Left cardiac atrium (tissue), 4 donors: ENCODE measurements around the gene NDE1. TPM values are rescaled to one million over a fixed set of nuclear protein-coding genes. Genes with fewer than 3 reads are reported as not detected.

Experiments used
- ATAC-seq, 2 donors: fragments of 200-7000 bp; cut with Tn5 transposase; one replicate each; pipeline ENCODE4 v1.9.1; 2020; ENCODE audit warnings: mild to moderate bottlenecking in 2 of 2, moderate library complexity in 2 of 2
- DNase-seq: peaks from one replicate; pipeline ENCODE4 v3.0.0-alpha.2; 2020
- intact Hi-C, 2 donors: fragments of 100-400 bp; cut with DNase I; formaldehyde crosslinking; loops; one replicate each; pipeline versions ENCODE4 v1.14.1 to v1.15.1; 2022 to 2023
- total RNA-seq, 2 donors: library from RNA; stranded (reverse); fragmentation: NEBNext Ultra II Directional; extraction: Animal tissue kit (Norgen Biotek cat#: 25700); gene quantifications; one replicate each; pipeline ENCODE4 v1.2.1, GENCODE V29; 2021
- donor health status: DM: no; HTN: yes; CAD: no.
- donor health status: DM: no; HTN: yes; CAD: no; lungs with severe emphysema.
- donor health status: DM: yes; HTN: yes; CAD: no.
- donor health status: Dilated cardiomyopathy.

The NDE1 gene
- total RNA-seq, 2 donors from 2014 or later, result 17.8 to 19.8 TPM

- ATAC-seq (no peak), DNase-seq (no peak)
- intact Hi-C loops, result loop anchor here (10.0 kb wide), 2 partner anchors 51 to 421 kb away; no protein-coding TSS in a partner anchor
Observed at GRCh38 chr16:15773968-15774367, 123.9 kb downstream of the NDE1 start.

GRCh38 chr16:15775209-15775608 lies 125.2 kb downstream of the NDE1 start:
- ATAC-seq (no peak), DNase-seq (no peak)
- intact Hi-C loops, result loop anchor here (10.0 kb wide), 2 partner anchors 50 to 420 kb away; no protein-coding TSS in a partner anchor

- DNase-seq (no peak), ATAC-seq (no peak)
- intact Hi-C loops, result loop anchor here (10.0 kb wide), 2 partner anchors 49 to 419 kb away; no protein-coding TSS in a partner anchor
Observed at GRCh38 chr16:15775663-15776304, 125.7 kb downstream of the NDE1 start.

Other genes starting within 250 kb of the NDE1 start
- gene BMERB1, start 215.7 kb upstream of the NDE1 start, total RNA-seq, result 10 to 100 TPM; 50.0 to 74.3 TPM
- gene MARF1, start 7.1 kb upstream of the NDE1 start, total RNA-seq, result 10 to 100 TPM; 39.5 to 50.9 TPM
- 10 to 100 TPM; 64.7 to 75.8 TPM for gene MYH11, start 206.8 kb downstream of the NDE1 start, total RNA-seq
- gene CEP20, start 238.4 kb downstream of the NDE1 start, total RNA-seq, result 10 to 100 TPM; 20.3 to 23.1 TPM